Measurements from ENCODE around the gene VPS4B. TPM values are rescaled to one million over a fixed set of nuclear protein-coding genes. Genes with fewer than 3 reads are reported as not detected.

The VPS4B gene
- total and polyA plus RNA-seq, 2 of the 8 experiments (the other 6 are each of a cell fraction or from before 2014, with no cell fraction given) = 7.2 to 45.3 TPM

GRCh38 chr18:63399300-63399699, 23.0 kb downstream of the VPS4B start:
- no peak overlapping the region for H2AK5ac ChIP-seq (ENCODE audit: low read depth, low read length)
- H3K18ac ChIP-seq (ENCODE audit: extremely low read depth, low read length) = no peak overlapping the region
- H3K36me3 ChIP-seq (ENCODE audit: control insufficient read depth in 2 of 4, insufficient read depth in 4 of 4, low read length in 3 of 4) = peaks cover 8 to 85% (median 42%) of the 10 kb centered on the region in 4 experiments
- H3K27me3 ChIP-seq (replicated peaks in 1 of 4; ENCODE audit: control insufficient read depth in 3 of 4, extremely low read depth in 1 of 4, insufficient read depth in 3 of 4, low read length in 3 of 4) = peaks cover 0 to 1% (median 0%) of the 10 kb centered on the region in 4 experiments; a peak in 1 of 7 replicates
- 83% methylated on average over 3 of the region's 3 CpGs; no CpG with 5 or more reads in 1 of the 2 experiments for WGBS, 2 experiments (ENCODE audit: extremely low coverage in 1 of 2, insufficient coverage in 1 of 2, insufficient read length in 1 of 2, insufficient replicate concordance in 2 of 2, low coverage in 1 of 2, low lambda C conversion rate in 2 of 2, missing lambda C conversion rate in 1 of 2)
- no peak overlapping the region for H2BK5ac ChIP-seq (ENCODE audit: low read depth, low read length)
- TF ChIP-seq POLR2AphosphoS5 (IDR thresholded peaks at IDR 0.05; ENCODE audit: low read depth, low read length) = no peak
- no peak overlapping the region for H2AFZ ChIP-seq (ENCODE audit: low read length)
- no peak overlapping the region for H3K4me2 ChIP-seq (ENCODE audit: insufficient read depth in 1 of 2, low read depth in 2 of 2, low read length in 2 of 2)
- POLR2A ChIA-PET (ENCODE audit: partially characterized antibody) = no interaction called here
- no peak overlapping the region for H3K56ac ChIP-seq (replicated peaks; ENCODE audit: insufficient read length, low read depth, low read length)
- no peaks in the 10 kb centered on the region for H3K4me1 ChIP-seq (replicated peaks in 1 of 4; ENCODE audit: control insufficient read depth in 3 of 4, insufficient read depth in 4 of 4, low read length in 3 of 4)
- no peak overlapping the region for H2BK20ac ChIP-seq (ENCODE audit: low read length)
- H3K4me3 ChIP-seq (ENCODE audit: extremely low read depth in 1 of 4, insufficient read depth in 2 of 4, low read depth in 3 of 4, low read length in 4 of 4) = no peak overlapping the region
- no peaks in the 10 kb centered on the region for H3K79me1 ChIP-seq (ENCODE audit: low read depth, low read length)
- H3K27ac ChIP-seq (ENCODE audit: low read depth, low read length) = no peak overlapping the region
- H2BK15ac ChIP-seq (ENCODE audit: low read length) = no peak overlapping the region
- H2BK12ac ChIP-seq (ENCODE audit: low read depth, low read length) = no peak overlapping the region
- H3K4ac ChIP-seq (replicated peaks; ENCODE audit: insufficient read length, low read depth, low read length) = no peak overlapping the region
- DNase-seq (ENCODE audit: low read depth in 1 of 2, low spot score in 2 of 2) (no peak), FAIRE-seq (no peak)
- no peak overlapping the region for H4K91ac ChIP-seq (replicated peaks; ENCODE audit: insufficient read length, low read length)
- no peak overlapping the region for H3K14ac ChIP-seq (ENCODE audit: insufficient read length)
- H3K23me2 ChIP-seq (ENCODE audit: low read depth, low read length) = no peaks in the 10 kb centered on the region
- H4K8ac ChIP-seq (ENCODE audit: extremely low read depth, insufficient read depth, low read length) = no peak overlapping the region
- CTCF ChIA-PET (ENCODE audit: partially characterized antibody) = interaction anchor here (2.0 kb wide), 1 partner anchor 11 kb away, joined by 6 read pairs; no protein-coding TSS in a partner anchor
- H3K9ac ChIP-seq (replicated peaks in 1 of 4; ENCODE audit: extremely low read depth in 1 of 4, low read depth in 3 of 4, low read length in 3 of 4) = no peak overlapping the region
- no peak overlapping the region for H3K23ac ChIP-seq (ENCODE audit: insufficient read length)
- H3K9me3 ChIP-seq (ENCODE audit: insufficient read depth in 2 of 2, low read depth in 1 of 2, low read length in 1 of 2) = no peaks in the 10 kb centered on the region
- no peaks in the 10 kb centered on the region for H3K79me2 ChIP-seq (ENCODE audit: control insufficient read depth in 1 of 2, insufficient read depth in 2 of 2, low read length in 2 of 2)
- no peak overlapping the region for H4K5ac ChIP-seq (ENCODE audit: insufficient read length, low read depth, low read length)
- no peaks in the 10 kb centered on the region for H4K20me1 ChIP-seq (replicated peaks in 1 of 2; ENCODE audit: control insufficient read depth in 1 of 2, insufficient read depth in 2 of 2, low read length in 2 of 2)
- no peak overlapping the region for H2BK120ac ChIP-seq (replicated peaks; ENCODE audit: low read depth, low read length)

Measured in H1 (cell line).